ENCODE results near the gene ABCG4.

ABCG4 gene

GRCh38 chr11:119209186-119209585 is 60.3 kb downstream of the ABCG4 start:
- DNase-seq, result no peak

- DNase-seq, result no peak
Observed at GRCh38 chr11:119210050-119210449, 61.2 kb downstream of the ABCG4 start.
